Upper lobe of right lung (tissue), 1 donor: ENCODE data around the gene EVC2. TPM values are rescaled to one million over a fixed set of nuclear protein-coding genes. Genes with fewer than 3 reads are reported as not detected.

Experiments used
- ATAC-seq: fragments of 200-7000 bp; cut with Tn5 transposase; one replicate; pipeline ENCODE4 v1.9.1; 2020; ENCODE audit warnings: mild to moderate bottlenecking, moderate library complexity
- DNase-seq: peaks from one replicate; pipeline ENCODE4 v3.0.0-alpha.2; 2020
- H3K27ac ChIP-seq: fragments of 200-600 bp; one replicate; pipeline ENCODE4 v1.8.0; 2022
- H3K27me3 ChIP-seq: fragments of 200-600 bp; one replicate; pipeline ENCODE4 v1.8.0; 2022; ENCODE audit warnings: mild to moderate bottlenecking
- H3K36me3 ChIP-seq: fragments of 200-600 bp; one replicate; pipeline ENCODE4 v1.8.0; 2022
- H3K4me1 ChIP-seq: fragments of 200-600 bp; one replicate; pipeline ENCODE4 v1.8.0; 2022
- H3K4me3 ChIP-seq: fragments of 200-600 bp; one replicate; pipeline ENCODE4 v1.8.0; 2022; ENCODE audit warnings: mild to moderate bottlenecking
- H3K9me3 ChIP-seq: fragments of 200-600 bp; one replicate; pipeline ENCODE4 v1.8.0; 2022
- CTCF ChIP-seq: fragments of 200-600 bp; IDR thresholded peaks from one replicate; pipeline ENCODE4 v1.8.0; 2022; ENCODE audit warnings: antibody characterized with exemption
- intact Hi-C: fragments of 100-400 bp; cut with DNase I; formaldehyde crosslinking; loops from one replicate; pipeline ENCODE4 v1.11.0; 2022
- total RNA-seq: library from RNA; stranded (reverse); fragmentation: NEBNext Ultra II Directional; extraction: Animal tissue kit (Norgen Biotek cat#: 25700); gene quantifications from one replicate; pipeline ENCODE4 v1.2.1, GENCODE V29; 2021
- donor health status: DM: no; HTN: yes; CAD: no; lungs with severe emphysema.

EVC2 gene
- total RNA-seq, 1 donor from 2014 or later = 6.3 TPM

GRCh38 chr4:5752376-5753184 is 44.2 kb upstream of the EVC2 start:
- intact Hi-C loops = no loop called here
- no peak for ATAC-seq
- H3K36me3 ChIP-seq = peaks cover 38% of the 10 kb centered on the region
- no peak overlapping the region for H3K4me3 ChIP-seq
- H3K4me1 ChIP-seq = no peaks in the 10 kb centered on the region
- no peak overlapping the region for H3K27ac ChIP-seq
- no peaks in the 10 kb centered on the region for H3K9me3 ChIP-seq
- TF ChIP-seq CTCF = no peak
- peak; percentile 42 for DNase-seq
- H3K27me3 ChIP-seq = no peaks in the 10 kb centered on the region

GRCh38 chr4:5751666-5752375 is 43.5 kb upstream of the EVC2 start:
- H3K4me1 ChIP-seq = no peaks in the 10 kb centered on the region
- H3K36me3 ChIP-seq = peaks cover 38% of the 10 kb centered on the region
- ATAC-seq (no peak), DNase-seq (peak; percentile 44)
- no peaks in the 10 kb centered on the region for H3K27me3 ChIP-seq
- TF ChIP-seq CTCF = no peak
- intact Hi-C loops = no loop called here
- H3K9me3 ChIP-seq = no peaks in the 10 kb centered on the region
- no peak overlapping the region for H3K4me3 ChIP-seq
- H3K27ac ChIP-seq = no peak overlapping the region

GRCh38 chr4:5750946-5751665 is 42.7 kb upstream of the EVC2 start:
- no peak overlapping the region for H3K27ac ChIP-seq
- H3K36me3 ChIP-seq = peaks cover 32% of the 10 kb centered on the region
- DNase-seq = peak; percentile 46
- H3K4me1 ChIP-seq = no peaks in the 10 kb centered on the region
- no peaks in the 10 kb centered on the region for H3K9me3 ChIP-seq
- no peaks in the 10 kb centered on the region for H3K27me3 ChIP-seq
- no peak for TF ChIP-seq CTCF
- ATAC-seq = no peak
- intact Hi-C loops = no loop called here
- no peak overlapping the region for H3K4me3 ChIP-seq

- no peaks in the 10 kb centered on the region for H3K27me3 ChIP-seq
- no peak overlapping the region for H3K4me3 ChIP-seq
- H3K36me3 ChIP-seq = peaks cover 24% of the 10 kb centered on the region
- intact Hi-C loops = no loop called here
- ATAC-seq (no peak), DNase-seq (peak; percentile 2)
- H3K27ac ChIP-seq = no peak overlapping the region
- no peaks in the 10 kb centered on the region for H3K4me1 ChIP-seq
- H3K9me3 ChIP-seq = no peaks in the 10 kb centered on the region
- no peak for TF ChIP-seq CTCF
These were observed 41.9 kb upstream of the EVC2 start for GRCh38 chr4:5750052-5750945.

- H3K27ac ChIP-seq = no peak overlapping the region
- intact Hi-C loops = no loop called here
These were observed 41.2 kb upstream of the EVC2 start for GRCh38 chr4:5749568-5749967.

More at GRCh38 chr4:5749568-5749967, 41.2 kb upstream of the EVC2 start:
- no peak for ATAC-seq
- TF ChIP-seq CTCF = no peak
- Histone ChIP-seq H3K27me3 (no peaks in the 10 kb centered on the region), H3K9me3 (no peaks in the 10 kb centered on the region), H3K36me3 (peaks cover 18% of the 10 kb centered on the region), H3K4me3 (no peak overlapping the region), H3K4me1 (no peaks in the 10 kb centered on the region)
- peak; percentile 51 for DNase-seq
